KOPT-K1 (cell line): ENCODE results near the gene BEGAIN.

Experiments used
- H3K27ac ChIP-seq: fragments of 200-600 bp; sonication (generic); 2 replicates; pipeline ENCODE4 v1.5.1; 2016; ENCODE audit warnings: antibody characterized with exemption, mild to moderate bottlenecking, low read depth, low read length; ENCODE audit not compliant: poor library complexity, severe bottlenecking
- H3K36me3 ChIP-seq: fragments of 200-600 bp; sonication (generic); 2 replicates; pipeline ENCODE4 v1.5.1; 2017; ENCODE audit warnings: antibody characterized with exemption, mild to moderate bottlenecking, low read length, moderate library complexity; ENCODE audit not compliant: insufficient read depth
- H3K9me3 ChIP-seq: fragments of 200-600 bp; sonication (generic); 2 replicates; pipeline ENCODE4 v1.5.1; 2017; ENCODE audit warnings: antibody characterized with exemption, low read length, mild to moderate bottlenecking; ENCODE audit not compliant: insufficient read depth, poor library complexity, severe bottlenecking

BEGAIN gene

GRCh38 chr14:100551056-100551455, 36.2 kb downstream of the BEGAIN start:
- Histone ChIP-seq H3K9me3 (no peaks in the 10 kb centered on the region), H3K36me3 (no peaks in the 10 kb centered on the region)

GRCh38 chr14:100549834-100550625, 37.2 kb downstream of the BEGAIN start:
- Histone ChIP-seq H3K9me3 (no peaks in the 10 kb centered on the region), H3K27ac (no peak overlapping the region), H3K36me3 (no peaks in the 10 kb centered on the region)

More at GRCh38 chr14:100551056-100551455, 36.2 kb downstream of the BEGAIN start:
- no peak overlapping the region for H3K27ac ChIP-seq

- H3K27ac ChIP-seq = no peak overlapping the region
- no peaks in the 10 kb centered on the region for H3K36me3 ChIP-seq
- H3K9me3 ChIP-seq = no peaks in the 10 kb centered on the region
Observed at GRCh38 chr14:100548939-100549338, 38.3 kb downstream of the BEGAIN start.

DNA sequence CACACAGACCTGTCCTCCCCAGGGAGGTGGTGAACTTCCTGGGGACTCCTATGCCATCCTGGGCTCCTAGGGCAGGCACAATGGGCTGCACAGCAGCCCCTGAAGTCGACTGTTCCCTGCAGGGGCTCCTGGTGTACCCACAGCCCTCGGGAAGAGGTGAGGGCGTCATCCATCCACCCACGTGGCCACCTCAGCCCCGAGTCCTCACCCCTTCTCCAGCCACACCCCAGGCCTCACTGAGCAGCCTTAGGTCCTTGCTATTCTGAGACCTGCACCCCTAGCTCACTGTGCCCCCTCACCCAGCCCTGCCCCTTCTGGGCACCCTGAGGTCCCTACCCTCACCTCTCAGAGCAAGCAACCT, 38.9 kb downstream of the BEGAIN start:
- H3K36me3 ChIP-seq = no peaks in the 10 kb centered on the region
- H3K27ac ChIP-seq = no peak overlapping the region
- no peaks in the 10 kb centered on the region for H3K9me3 ChIP-seq

GRCh38 chr14:100547633-100548294, 39.5 kb downstream of the BEGAIN start:
- no peaks in the 10 kb centered on the region for H3K9me3 ChIP-seq
- H3K27ac ChIP-seq = no peak overlapping the region
- H3K36me3 ChIP-seq = no peaks in the 10 kb centered on the region

DNA sequence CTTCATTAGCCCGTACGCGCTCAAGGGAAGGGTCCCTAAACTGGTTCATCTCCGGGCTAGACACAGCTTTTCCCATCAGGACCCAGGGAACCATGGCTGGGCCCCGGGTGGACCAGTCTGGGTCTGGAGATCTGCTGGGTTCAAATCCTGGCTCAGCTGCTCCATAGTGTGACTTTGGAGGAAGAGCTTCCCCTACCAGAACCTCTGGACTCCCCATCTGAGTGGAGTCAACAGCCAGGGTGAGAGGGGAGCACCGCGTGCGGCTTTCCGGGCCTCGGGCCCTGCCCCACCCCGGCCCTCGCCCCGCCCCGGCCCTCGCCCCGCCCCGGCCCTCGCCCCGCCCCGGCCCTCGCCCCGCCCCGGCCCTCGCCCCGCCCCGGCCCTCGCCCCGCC, 41.2 kb downstream of the BEGAIN start:
- H3K27ac ChIP-seq = no peak overlapping the region
- H3K36me3 ChIP-seq = no peaks in the 10 kb centered on the region

GRCh38 chr14:100545359-100545758, 41.9 kb downstream of the BEGAIN start:
- no peaks in the 10 kb centered on the region for H3K9me3 ChIP-seq
- no peaks in the 10 kb centered on the region for H3K36me3 ChIP-seq
- no peak overlapping the region for H3K27ac ChIP-seq

More for the DNA sequence above, 41.2 kb downstream of the BEGAIN start:
- no peaks in the 10 kb centered on the region for H3K9me3 ChIP-seq

DNA sequence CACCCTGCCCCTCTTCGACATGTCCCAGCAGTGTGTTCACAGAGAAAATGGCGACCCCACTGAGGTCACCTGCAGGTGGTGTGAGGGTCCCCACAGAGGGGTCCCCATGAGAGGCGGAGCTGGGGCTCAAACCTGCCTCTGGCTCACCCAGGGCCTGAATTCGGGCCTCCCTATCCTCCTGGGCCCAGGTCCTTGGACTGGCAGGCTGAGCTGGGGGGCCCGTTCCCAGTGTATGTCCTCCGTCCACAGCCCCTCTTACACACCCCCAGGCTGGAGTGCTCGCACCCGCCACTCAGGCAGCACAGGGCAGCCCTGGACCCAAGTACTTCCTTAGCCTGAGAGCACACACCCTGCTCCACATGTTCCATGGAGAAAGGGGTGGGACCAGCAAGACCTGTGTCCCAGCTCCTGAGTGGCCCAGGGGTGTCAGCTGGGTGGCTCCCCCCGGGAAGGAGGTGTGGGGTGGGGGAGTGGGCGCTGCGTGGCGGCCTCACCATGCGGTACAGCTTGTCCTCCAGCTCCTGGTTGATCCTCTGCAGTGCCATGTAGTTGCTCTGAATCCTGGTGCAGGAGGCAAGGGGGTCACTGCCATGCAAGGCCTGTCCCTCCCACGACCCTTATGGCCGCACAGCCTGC, 42.6 kb downstream of the BEGAIN start:
- no peaks in the 10 kb centered on the region for H3K9me3 ChIP-seq
- no peak overlapping the region for H3K27ac ChIP-seq

DNA sequence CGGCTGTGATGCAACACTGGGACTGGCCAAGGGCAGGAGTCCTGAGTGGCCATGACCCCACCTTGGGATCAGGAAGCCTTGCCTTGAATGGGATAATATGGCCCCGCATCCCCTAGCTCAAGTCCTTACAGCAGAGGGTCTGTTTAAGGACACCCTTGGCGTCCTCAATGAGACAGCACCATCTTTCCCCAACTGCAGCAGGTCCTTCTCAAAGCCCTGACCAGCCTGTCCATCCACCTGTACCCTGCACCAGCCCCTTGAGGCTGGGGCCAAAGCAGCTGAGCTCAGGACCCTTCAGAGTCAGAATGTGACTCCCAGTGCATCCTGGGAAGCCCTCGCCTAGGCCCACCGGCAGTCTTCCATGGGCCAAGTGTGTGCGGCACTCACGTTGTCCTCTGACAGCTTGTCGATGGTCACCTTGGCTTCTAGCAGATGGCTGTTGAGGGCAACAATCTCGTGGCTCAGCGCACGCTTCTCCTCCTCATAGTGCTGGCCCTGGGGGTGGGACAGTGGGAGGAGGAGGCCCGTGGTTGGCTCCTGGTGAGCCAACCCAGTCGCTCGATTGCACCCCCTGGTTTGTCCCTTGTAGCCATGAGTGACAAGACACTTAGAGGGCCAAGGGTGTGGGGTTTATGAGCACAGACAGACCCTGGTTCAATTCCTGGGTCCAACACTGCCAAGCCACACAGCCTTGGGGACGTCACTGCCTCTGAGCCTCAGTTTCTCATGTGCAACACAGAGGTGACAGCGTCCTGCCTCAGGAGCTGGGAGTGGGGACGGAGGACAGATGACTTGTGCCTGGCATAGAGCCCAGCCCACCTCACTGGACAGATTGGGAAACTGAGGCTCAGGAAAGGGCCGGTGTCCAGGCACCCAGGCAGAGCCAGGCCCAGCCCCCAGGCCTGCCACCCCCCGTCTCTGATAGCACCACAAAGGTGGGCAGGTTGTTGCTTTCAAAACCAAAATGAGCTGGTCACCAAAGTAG, 43.5 kb downstream of the BEGAIN start:
- Histone ChIP-seq H3K9me3 (no peaks in the 10 kb centered on the region), H3K36me3 (no peaks in the 10 kb centered on the region), H3K27ac (no peak overlapping the region)

More for the DNA sequence above, 42.6 kb downstream of the BEGAIN start:
- no peaks in the 10 kb centered on the region for H3K36me3 ChIP-seq

- Histone ChIP-seq H3K36me3 (no peaks in the 10 kb centered on the region), H3K9me3 (no peaks in the 10 kb centered on the region), H3K27ac (no peak overlapping the region)
Observed at GRCh38 chr14:100542619-100543205, 44.5 kb downstream of the BEGAIN start.

DNA sequence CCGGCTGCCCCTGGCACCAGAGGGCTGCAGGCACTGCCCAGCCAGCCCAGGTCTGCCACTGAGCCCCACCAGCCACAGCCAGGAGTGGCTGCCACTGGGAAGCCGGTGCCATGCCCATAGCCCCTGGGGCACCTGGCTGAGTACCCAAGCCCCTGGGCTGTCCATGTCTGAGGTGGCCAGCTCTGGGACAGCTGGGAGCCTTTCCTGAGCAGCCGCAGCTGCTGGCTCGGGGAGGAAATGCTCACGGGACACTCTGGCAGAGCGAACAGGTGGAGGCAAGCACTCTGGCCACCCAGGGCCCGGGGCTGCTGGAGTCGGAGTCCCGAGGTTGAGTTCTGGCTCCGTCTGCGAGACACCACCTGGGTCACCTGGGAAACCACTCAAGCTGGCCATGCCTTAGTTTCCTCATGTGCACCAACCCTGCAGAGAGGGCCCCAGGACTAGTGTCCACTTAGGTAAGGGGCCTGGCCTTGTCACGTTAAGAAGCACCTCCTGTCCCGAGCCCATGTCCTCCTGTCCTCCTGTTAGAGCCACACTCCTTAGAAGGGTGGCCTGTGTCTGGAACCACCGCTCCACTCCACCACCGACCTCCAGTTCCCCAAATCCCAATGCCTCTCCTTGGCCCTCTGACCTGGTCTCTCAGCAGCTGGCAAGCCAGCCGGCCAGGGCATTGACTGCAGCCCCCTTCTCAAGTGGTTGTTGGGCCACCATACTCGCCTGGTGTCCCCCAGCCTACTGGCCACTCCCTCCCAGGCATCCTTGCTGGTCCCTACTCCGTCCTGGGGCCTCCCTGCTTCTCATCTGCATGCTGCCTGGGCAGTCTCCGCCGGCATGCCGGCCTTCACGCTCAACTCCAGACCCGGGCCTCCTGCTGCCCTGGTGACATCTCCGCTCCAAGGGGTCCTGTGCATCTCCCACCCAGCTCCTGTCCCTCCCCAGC, 45.3 kb downstream of the BEGAIN start:
- H3K27ac ChIP-seq = no peak overlapping the region
- no peaks in the 10 kb centered on the region for H3K9me3 ChIP-seq

GRCh38 chr14:100540926-100541620, 46.1 kb downstream of the BEGAIN start:
- Histone ChIP-seq H3K36me3 (no peaks in the 10 kb centered on the region), H3K27ac (no peak overlapping the region), H3K9me3 (no peaks in the 10 kb centered on the region)

More for the DNA sequence above, 45.3 kb downstream of the BEGAIN start:
- H3K36me3 ChIP-seq = no peaks in the 10 kb centered on the region
